ENCODE data around the gene POLR2L.

Gene POLR2L

DNA sequence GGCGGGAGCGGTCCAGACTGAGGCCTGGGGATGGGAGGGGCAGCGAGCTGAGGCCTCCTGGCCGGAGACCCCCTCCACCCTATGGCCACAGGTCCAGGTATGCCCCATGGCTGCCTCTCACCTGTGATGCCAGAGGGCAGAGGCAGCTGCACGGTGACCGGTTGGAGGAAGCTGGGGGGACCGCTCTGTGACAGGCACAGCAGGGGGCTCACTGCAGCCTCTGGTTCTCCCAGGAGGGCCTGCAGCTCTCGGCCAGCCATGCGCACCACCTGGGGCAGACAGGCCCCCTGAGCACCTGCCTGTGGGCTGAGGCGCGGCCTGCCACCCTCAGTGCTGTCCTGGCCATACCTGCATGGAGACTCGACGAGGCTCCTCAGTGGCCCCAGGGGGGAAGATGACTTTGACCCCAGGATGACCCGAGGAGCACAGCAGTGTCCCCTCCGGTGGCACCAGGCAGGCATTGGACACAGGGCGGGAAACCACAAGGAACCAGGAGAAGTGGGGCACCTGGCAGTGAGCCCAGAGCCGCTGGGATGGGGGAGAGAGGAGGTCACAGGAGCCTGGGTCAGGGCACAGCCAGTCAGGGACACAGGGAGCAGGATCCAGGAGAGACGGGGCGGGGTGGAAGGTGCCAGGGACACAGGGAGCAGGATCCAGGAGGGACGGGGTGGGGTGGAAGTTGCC lies 41.1 kb downstream of the POLR2L start:
- no peak for DNase-seq (ENCODE audit: low spot score)
- TF ChIP-seq CTCF (IDR thresholded peaks at IDR 0.05): no peak
- H3K27ac ChIP-seq: no peak overlapping the region
- H3K4me3 ChIP-seq: no peak overlapping the region

DNA sequence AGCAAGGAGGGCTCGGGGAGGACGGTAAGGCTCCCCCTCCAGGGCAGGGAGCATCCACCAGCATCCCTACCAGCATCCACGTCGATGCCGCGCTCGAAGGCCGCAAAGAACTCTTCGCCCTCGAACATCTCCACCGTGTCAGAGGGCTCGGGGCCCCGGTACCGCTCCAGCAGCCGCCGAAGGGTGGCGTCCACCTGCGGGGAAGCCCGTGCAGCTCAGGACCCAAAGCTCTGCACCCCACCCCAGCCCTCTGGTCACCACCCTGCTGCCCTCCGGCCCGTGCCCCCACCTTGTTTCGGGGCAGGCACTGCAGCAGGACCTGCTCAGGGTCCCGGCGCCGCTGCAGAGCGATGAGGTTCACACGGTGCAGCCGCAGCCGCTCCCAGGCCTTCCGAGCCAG lies 41.9 kb downstream of the POLR2L start:
- DNase-seq (ENCODE audit: low spot score): no peak
- Histone ChIP-seq H3K27ac (no peak overlapping the region), H3K4me3 (no peak overlapping the region)
- no peak for TF ChIP-seq CTCF (IDR thresholded peaks at IDR 0.05)

- Histone ChIP-seq H3K4me3 (no peak overlapping the region), H3K27ac (no peak overlapping the region)
- DNase-seq (ENCODE audit: low spot score): no peak
- no peak for TF ChIP-seq CTCF (IDR thresholded peaks at IDR 0.05)
These were observed 42.5 kb downstream of the POLR2L start for GRCh38 chr11:799641-800316.

DNA sequence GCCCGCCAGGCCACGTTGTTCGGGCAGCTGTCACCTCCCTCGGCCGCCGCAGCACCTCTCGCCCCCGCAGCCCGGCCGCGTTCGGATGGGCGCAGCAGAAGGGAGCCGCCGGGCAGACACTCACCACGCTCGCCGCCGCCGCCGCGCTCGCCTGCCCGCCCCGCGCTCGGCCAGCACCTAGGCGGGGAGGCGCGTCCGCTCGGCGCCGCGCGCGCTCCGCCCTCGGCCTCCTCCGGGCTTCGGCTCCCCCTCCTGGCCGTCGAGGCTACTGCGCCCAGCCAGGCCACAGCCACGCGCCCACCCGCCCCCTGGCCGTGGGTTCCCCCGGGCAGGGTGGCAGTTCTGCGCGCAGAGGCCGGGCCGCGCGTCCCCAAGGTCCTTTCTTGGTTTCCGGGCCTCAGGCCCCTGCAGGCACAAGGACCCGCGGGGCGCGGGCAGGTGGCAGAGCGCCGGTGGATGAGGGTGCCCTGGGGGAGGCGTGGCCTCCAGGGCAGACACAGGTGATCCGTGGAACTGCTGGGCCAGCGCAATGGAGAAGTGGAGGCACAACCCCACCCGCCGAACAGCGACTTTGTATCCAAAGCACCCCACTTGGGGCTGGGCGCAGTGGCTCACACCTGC lies 44.1 kb downstream of the POLR2L start, which contains the start of gene SLC25A22:
SLC25A22 (minus strand) TSS at position 189 of the 621 bp plus-strand sequence. CDS start 3,275 bp downstream, outside the sequence.
- peak within 1 kb of the TSS; percentile 87 for H3K4me3 ChIP-seq
- no peak for DNase-seq (ENCODE audit: low spot score)
- H3K27ac ChIP-seq: peak within 1 kb of the TSS; percentile 66 to 86
- TF ChIP-seq CTCF (IDR thresholded peaks at IDR 0.05): peak; percentile 89

DNA sequence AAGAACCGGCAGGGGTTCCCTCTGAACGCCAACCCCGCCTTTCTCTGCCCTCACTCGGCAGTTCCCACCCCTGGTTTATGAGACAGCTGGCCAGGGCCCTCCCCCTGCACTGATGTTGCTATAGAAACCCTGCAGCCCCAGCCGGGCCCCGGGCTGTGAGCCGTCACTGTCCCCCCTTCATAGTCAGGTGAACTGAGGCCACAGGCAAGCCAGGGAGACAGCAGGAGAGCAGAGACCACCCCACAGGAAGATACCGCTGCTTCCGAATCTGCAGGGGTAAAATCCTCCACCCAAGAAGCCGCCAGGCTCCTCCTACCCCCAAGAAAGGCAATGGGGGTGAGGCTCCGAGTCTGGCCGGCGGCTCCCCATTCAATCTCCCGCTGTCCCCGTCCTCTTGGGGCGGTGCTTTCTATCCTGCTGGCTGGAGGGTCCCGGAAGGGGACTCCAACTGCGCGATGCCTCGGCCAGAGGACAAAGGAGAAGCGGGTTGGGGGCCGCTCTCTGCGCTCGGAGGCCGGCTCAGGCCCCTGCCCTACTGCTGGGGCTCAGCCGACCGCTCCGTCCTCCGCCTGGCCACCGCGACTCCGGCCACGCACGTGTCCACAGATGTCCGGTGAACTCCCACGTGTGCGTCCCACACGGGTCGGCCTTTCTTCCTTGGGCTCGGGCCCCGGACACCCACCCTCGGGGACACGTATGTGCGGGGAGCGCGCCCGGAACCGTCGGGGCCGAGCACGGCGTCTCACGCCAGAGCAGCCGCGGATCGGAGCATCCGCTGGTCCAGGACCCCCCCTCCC lies 44.8 kb downstream of the POLR2L start:
- no peak for TF ChIP-seq CTCF (IDR thresholded peaks at IDR 0.05)
- peak overlapping the region; percentile 66 to 86 for H3K27ac ChIP-seq

GRCh38 chr11:796565-797295 lies 45.6 kb downstream of the POLR2L start:
- TF ChIP-seq CTCF (IDR thresholded peaks at IDR 0.05): no peak
- peak overlapping the region; percentile 87 for H3K4me3 ChIP-seq
- DNase-seq (ENCODE audit: low spot score): no peak
- peak overlapping the region; percentile 66 to 86 for H3K27ac ChIP-seq

More for the DNA sequence above, 44.8 kb downstream of the POLR2L start:
- peak; percentile 87 for DNase-seq (ENCODE audit: low spot score)
- peak overlapping the region; percentile 87 for H3K4me3 ChIP-seq
